HUES6 (cell line): ENCODE measurements around the gene SUZ12.
"Not testable (repeated sequence)": the region's sequence is repeated elsewhere in the genome, so short reads cannot be mapped to it uniquely, and the experiment has no call there.

Source experiments
- H3K27ac ChIP-seq: 2 replicates; pipeline ENCODE4 v1.7.0; 2013; ENCODE audit warnings: low read depth, mild to moderate bottlenecking, low read length, inconsistent platforms
- H3K27me3 ChIP-seq: 2 replicates; pipeline ENCODE4 v1.6.1; 2013; ENCODE audit warnings: low read length; ENCODE audit not compliant: control insufficient read depth, insufficient read depth
- H3K36me3 ChIP-seq: 2 replicates; pipeline ENCODE4 v1.6.1; 2013; ENCODE audit warnings: low read length; ENCODE audit not compliant: control insufficient read depth, insufficient read depth
- H3K4me1 ChIP-seq: 2 replicates; pipeline ENCODE4 v1.6.1; 2013; ENCODE audit warnings: low read length; ENCODE audit not compliant: control insufficient read depth, insufficient read depth
- H3K4me3 ChIP-seq: 2 replicates; pipeline ENCODE4 v1.5.1; 2013; ENCODE audit warnings: low read depth, low read length
- H3K9ac ChIP-seq: one replicate; pipeline ENCODE4 v1.6.1; 2013; ENCODE audit warnings: mild to moderate bottlenecking, low read length
- H3K9me3 ChIP-seq: 2 replicates; pipeline ENCODE4 v1.6.1; 2013; ENCODE audit warnings: low read depth, low read length; ENCODE audit not compliant: control insufficient read depth, insufficient read depth

The SUZ12 gene

GRCh38 chr17:31936615-31937609, at the start of gene SUZ12:
TSS of gene SUZ12 (plus strand) at chr17:31937007. CDS start at chr17:31937247, 240 bp downstream.
- H3K9me3 ChIP-seq, H3K27me3 ChIP-seq, H3K4me1 ChIP-seq, H3K36me3 ChIP-seq: not testable (repeated sequence)
- H3K27ac ChIP-seq, result peak within 1 kb of the TSS; percentile 97
- peak within 1 kb of the TSS; percentile 96 for H3K9ac ChIP-seq
- H3K4me3 ChIP-seq, result peak within 1 kb of the TSS; percentile 87

- H3K27me3 ChIP-seq, result no peaks in the 10 kb centered on the region
- H3K9ac ChIP-seq, result no peak overlapping the region
- peaks cover 92% of the 10 kb centered on the region for H3K36me3 ChIP-seq
- H3K27ac ChIP-seq, result no peak overlapping the region
- H3K4me3 ChIP-seq, result no peak overlapping the region
- H3K9me3 ChIP-seq, result no peaks in the 10 kb centered on the region
- no peaks in the 10 kb centered on the region for H3K4me1 ChIP-seq
These were observed 48.7 kb upstream of the SUZ12 start for GRCh38 chr17:31888124-31888523.

GRCh38 chr17:31900877-31901276, 35.9 kb upstream of the SUZ12 start:
- H3K36me3 ChIP-seq, result peaks cover 37% of the 10 kb centered on the region
- H3K27ac ChIP-seq, result peak overlapping the region; percentile 52; the same call in 1 of the 2 replicates
- H3K9ac ChIP-seq, result peak overlapping the region; percentile 80
- peak overlapping the region; percentile 93 for H3K4me3 ChIP-seq
- no peaks in the 10 kb centered on the region for H3K27me3 ChIP-seq
- H3K9me3 ChIP-seq, result no peaks in the 10 kb centered on the region
- H3K4me1 ChIP-seq, result 0 out of 2 replicates have a peak, but pooled peaks cover 3% of the 10 kb centered on the region

- Histone ChIP-seq H3K4me1 (0 out of 2 replicates have a peak, but pooled peaks cover 3% of the 10 kb centered on the region), H3K4me3 (no peak overlapping the region), H3K27me3 (no peaks in the 10 kb centered on the region), H3K27ac (no peak overlapping the region), H3K9ac (no peak overlapping the region), H3K9me3 (no peaks in the 10 kb centered on the region), H3K36me3 (peaks cover 20% of the 10 kb centered on the region)
These were observed 34.1 kb upstream of the SUZ12 start for GRCh38 chr17:31902693-31903092.

DNA sequence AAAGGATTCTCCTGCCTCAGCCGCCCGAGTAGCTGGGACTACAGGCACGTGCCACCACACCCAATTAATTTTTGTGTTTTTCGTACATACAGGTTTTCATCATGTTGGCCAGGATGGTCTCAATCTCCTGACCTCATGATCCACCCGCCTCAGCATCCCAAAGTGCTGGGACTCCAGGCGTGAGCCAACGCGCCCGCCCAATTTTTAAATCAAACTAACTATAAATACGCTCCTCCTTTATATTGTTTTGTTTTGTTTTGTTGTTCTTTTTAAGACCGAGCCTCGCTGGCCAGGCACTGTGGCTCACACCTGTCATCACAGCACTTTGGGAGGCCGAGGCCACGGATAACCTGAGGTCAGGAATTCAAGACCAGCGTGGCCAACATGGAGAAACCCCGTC, 33.4 kb upstream of the SUZ12 start:
- H3K9me3 ChIP-seq, result no peaks in the 10 kb centered on the region
- no peak overlapping the region for H3K9ac ChIP-seq
- H3K4me3 ChIP-seq, result no peak overlapping the region
- H3K27me3 ChIP-seq, result no peaks in the 10 kb centered on the region
- no peak overlapping the region for H3K27ac ChIP-seq
- H3K36me3 ChIP-seq, result peaks cover 13% of the 10 kb centered on the region
- H3K4me1 ChIP-seq, result peaks cover 3% of the 10 kb centered on the region; the same call in 1 of the 2 replicates

- no peaks in the 10 kb centered on the region for H3K9me3 ChIP-seq
- H3K4me3 ChIP-seq, result no peak overlapping the region
- H3K27me3 ChIP-seq, result no peaks in the 10 kb centered on the region
- H3K27ac ChIP-seq, result no peak overlapping the region
- H3K4me1 ChIP-seq, result no peaks in the 10 kb centered on the region; the same call in 1 of the 2 replicates
- H3K36me3 ChIP-seq, result no peaks in the 10 kb centered on the region
- H3K9ac ChIP-seq, result no peak overlapping the region
These were observed 29.4 kb upstream of the SUZ12 start for GRCh38 chr17:31907342-31907962.

DNA sequence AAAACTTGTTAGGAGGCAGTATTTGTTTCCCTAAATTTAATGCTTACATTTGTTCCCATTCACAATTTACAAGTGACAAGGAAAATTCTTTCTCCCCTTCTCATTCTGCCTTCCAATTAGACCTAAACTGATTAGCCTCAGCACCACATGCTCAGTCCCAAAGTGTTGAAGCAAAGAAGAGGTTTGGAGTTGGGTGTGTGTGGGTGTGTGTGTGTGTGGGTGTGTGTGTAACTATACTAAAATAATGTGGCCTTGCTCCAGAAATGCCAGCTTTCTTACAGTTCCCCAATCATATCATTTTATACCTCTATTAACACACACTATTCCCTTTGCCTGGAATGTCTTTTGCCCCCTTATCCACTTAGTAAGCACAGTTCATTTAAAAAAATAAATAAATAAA, 28.4 kb upstream of the SUZ12 start:
- Histone ChIP-seq H3K27me3 (no peaks in the 10 kb centered on the region), H3K27ac (no peak overlapping the region), H3K4me3 (no peak overlapping the region), H3K9me3 (no peaks in the 10 kb centered on the region), H3K36me3 (no peaks in the 10 kb centered on the region), H3K4me1 (no peaks in the 10 kb centered on the region; the same call in 1 of the 2 replicates), H3K9ac (no peak overlapping the region)

DNA sequence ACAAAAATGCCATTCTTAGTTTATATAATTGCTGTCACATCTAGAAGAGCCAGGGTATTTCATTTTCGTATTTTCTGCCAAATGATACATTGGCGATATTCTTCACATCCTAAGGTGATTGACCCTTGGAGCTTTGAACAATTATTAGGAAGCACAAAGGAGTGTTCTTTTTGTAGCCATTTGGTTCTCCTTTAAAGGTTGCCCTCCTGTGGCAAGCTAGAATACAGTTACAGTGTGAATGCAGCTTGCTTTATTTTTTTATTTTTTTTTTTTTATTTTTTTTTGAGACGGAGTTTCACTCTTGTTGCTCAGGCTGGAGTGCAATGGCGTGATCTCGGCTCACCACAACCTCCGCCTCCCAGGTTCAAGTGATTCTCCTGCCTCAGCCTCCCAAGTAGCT, 24.1 kb upstream of the SUZ12 start:
- not testable (repeated sequence) for H3K9ac ChIP-seq, H3K27ac ChIP-seq, H3K36me3 ChIP-seq

DNA sequence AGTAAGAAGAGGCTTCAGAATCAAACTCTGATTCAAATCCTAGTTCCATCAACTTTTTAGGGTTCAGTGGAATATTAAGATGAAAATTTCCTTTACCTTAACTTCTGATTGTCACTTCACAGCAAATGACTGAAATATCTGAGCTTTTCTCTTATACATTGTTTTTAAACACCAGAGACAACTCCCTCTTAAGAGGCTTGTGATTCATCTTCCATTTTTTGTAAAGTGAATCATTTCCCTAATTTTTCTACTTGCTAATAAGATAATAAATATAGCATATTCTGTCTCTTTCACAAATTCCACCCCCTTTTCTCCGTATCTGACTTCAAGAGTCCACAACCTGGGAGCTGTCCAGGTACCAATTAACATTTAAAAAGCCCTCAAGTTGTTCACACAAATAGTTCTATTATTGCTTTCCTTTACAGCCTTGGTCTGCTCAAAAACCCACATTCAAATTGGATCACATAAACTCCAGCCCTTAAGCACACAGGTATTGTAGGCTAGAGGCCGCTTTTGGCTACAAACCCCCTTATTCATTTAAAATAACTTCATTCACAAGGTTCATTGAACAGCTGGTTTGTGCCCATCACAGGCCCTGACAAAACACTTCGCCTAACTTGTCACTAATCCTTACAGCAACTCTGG, 21.2 kb upstream of the SUZ12 start:
- Histone ChIP-seq H3K27ac (no peak overlapping the region), H3K36me3 (no peaks in the 10 kb centered on the region), H3K27me3 (no peaks in the 10 kb centered on the region), H3K9ac (no peak overlapping the region), H3K4me1 (no peaks in the 10 kb centered on the region), H3K9me3 (no peaks in the 10 kb centered on the region; the same call in 1 of the 2 replicates), H3K4me3 (no peak overlapping the region)

More for the DNA sequence above, 24.1 kb upstream of the SUZ12 start:
- H3K27me3 ChIP-seq, H3K4me3 ChIP-seq, H3K4me1 ChIP-seq, H3K9me3 ChIP-seq: not testable (repeated sequence)

- Histone ChIP-seq H3K27me3 (no peaks in the 10 kb centered on the region), H3K4me1 (no peaks in the 10 kb centered on the region), H3K4me3 (no peak overlapping the region), H3K27ac (no peak overlapping the region), H3K9me3 (no peaks in the 10 kb centered on the region; the same call in 1 of the 2 replicates), H3K9ac (no peak overlapping the region), H3K36me3 (no peaks in the 10 kb centered on the region)
These were observed 20.2 kb upstream of the SUZ12 start for GRCh38 chr17:31916491-31917064.
